Stimulated activated CD8-positive, alpha-beta memory T cell treated with anti-CD3 and anti-CD28 coated beads, Interleukin-4, amount 100 ng/mL, for 1 hour (primary cell): ENCODE data around the gene HEXIM1.
"Not testable (repeated sequence)": the region's sequence is repeated elsewhere in the genome, so short reads cannot be mapped to it uniquely, and the experiment has no call there.

ENCODE experiments used
- DNase-seq, 2 donors: peaks; one replicate each; pipeline ENCODE4 v3.0.0-alpha.2; 2020; ENCODE audit warnings: low read depth in 2 of 2, low spot score in 1 of 2

The HEXIM1 gene

DNA sequence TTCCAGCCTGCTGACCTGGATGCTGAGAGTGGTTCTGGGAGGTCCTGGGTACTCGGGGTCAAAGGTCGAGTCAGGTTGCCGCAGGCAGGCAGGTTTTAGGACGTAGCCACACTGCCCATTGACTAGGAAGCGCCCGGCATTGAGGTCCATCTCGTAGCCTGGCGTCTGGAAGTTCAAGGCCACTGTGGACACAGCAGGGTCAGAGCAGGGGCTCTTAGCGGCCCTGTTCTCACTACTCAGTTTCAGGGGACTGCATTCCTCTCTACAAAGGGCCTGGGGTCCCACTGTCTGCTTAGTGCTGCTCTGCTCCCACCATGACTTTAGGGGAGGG, 34.9 kb upstream of the HEXIM1 start:
- no peak for DNase-seq

DNA sequence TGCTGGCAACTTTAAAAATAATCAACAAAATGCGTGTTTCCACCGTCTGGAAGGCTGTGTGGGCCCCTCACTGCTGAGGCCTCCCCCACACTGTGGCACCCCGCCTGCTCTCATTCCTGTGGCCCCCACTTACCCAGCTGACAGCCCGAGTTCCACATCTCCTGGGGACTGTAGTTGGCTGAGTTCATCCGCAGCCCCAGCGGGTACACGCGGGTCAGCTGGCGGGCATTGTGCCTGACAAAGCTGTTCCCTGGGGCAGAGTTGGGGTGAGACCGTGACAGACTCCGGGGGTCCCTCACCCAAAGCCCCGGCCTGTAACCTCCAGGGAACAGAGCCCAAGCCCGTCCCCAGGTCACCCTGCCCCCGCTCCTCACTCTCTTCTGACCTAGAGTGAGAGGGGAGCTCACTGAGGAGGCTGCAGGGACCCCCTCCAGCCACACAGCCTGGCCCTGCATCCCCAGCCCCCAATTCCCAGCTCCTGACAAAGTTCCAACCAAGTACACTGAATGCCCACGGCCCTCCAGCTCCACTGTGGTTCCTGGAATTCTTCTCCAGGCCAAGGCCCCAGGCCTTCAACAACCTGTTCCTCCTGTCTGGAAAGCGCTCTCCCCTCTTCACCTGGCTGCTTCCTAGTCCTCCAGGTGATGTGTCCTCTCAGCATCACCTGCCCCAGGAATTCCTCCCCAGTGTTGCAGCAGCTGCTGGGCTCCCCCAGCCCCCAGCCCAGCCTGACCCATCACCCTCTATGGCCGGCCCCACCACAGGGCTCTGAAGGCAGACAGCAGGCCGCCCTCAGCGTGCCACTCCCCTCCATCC, 34.0 kb upstream of the HEXIM1 start:
- DNase-seq: no peak

GRCh38 chr17:45115015-45115625, 33.2 kb upstream of the HEXIM1 start:
- no peak for DNase-seq

GRCh38 chr17:45115871-45116270, 32.4 kb upstream of the HEXIM1 start:
- DNase-seq: no peak

- no peak for DNase-seq
Measured at GRCh38 chr17:45116434-45117016, 31.8 kb upstream of the HEXIM1 start.

DNA sequence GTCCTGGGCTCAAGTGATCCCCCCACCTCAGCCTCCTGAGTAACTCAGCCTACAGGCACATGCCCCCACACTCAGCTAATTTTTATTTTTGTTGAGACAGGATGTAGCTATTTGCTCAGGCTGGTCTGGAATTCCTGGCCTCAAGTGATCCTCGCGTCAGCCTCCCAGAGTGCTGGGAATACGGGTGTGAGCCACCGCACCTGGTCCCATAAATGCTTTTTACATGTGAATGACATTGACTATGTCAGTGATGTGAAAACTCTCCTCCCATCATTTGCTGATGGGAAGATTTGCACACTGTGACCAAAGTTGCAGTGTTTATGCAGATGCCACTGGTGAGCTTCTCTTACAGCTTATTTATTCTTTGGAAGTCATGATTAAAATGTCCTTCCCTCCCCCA, 30.9 kb upstream of the HEXIM1 start:
- DNase-seq: no peak

DNA sequence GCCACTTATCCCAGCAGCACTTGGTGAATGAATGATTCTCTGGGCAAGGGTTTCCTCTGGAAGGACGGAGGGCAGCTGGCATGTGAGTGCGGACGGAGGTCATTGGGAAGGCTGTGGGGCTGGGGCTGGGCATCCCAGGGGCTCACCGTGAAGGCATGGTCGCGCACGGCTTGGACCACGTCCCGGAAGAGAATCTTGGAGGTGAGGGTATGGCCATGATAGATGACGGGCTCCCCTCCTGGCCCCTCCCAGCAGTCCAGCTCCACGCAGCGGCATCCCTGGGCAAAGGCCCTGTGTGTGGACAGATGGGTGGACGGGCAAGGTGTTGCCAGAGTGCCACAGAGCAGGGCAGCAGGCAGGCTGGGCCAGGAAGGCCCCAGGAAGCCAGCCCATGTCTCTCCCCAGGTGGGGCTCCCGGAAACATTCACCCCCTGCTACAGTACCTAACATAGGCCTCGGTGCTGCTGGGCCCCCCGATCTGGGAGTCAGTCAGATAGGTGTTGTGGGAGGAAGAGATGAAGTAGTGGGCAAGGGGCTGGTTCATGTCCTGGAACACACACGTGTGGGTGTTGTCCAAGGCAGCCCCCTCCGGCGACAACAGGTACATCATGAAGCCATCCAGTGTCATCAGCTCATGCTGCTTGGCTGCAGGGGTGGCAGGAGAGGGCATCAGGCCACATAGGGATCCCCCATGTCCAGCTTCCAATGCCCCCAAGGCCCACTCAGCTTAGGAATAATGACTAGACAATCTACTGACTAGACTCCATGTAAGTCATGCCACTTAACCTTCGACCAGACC, 30.2 kb upstream of the HEXIM1 start:
- DNase-seq: no peak

- DNase-seq: no peak
Measured at GRCh38 chr17:45118691-45119090, 29.6 kb upstream of the HEXIM1 start.

DNA sequence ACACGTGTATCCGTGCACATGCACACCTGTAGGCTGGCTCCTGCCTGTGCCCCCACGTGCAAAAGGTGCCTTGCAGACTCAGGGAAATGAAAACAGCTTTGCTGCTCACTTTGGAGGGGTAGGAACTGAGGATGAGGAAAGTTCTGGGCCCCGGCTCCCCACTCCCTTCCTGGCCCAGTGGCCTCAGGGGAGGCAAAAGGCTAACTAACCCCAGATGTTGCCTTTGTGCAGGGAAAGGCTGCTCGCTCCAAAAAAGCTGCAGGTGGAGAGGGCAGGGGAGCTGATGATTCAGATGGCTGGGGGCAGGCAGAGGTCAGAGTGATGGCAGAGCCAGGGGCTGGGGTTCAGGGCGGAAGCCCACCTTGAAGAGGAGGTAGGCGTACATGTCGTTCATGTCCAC, 28.3 kb upstream of the HEXIM1 start:
- DNase-seq: no peak

GRCh38 chr17:45120558-45120957, 27.7 kb upstream of the HEXIM1 start:
- DNase-seq: no peak

DNA sequence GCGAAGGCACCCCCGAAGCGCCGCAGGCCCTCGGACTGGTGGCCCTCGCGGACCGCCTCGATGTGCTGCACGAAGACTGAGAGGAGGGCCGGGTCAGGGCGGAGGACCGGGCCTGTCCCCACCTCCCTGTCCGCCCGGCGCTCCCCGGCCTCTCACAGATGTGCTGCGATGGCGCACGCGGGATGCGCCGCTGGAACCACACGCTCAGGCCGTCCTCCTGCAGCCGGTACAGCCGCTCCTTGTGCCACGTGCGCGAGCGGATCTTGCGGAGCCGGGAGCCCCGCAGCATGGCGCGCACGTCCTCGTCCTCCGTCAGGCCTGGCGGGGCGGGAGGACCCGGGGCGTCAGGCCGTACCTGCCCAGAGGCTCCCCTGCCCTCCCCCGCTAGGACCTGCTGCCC, 27.2 kb upstream of the HEXIM1 start:
- no peak for DNase-seq

DNA sequence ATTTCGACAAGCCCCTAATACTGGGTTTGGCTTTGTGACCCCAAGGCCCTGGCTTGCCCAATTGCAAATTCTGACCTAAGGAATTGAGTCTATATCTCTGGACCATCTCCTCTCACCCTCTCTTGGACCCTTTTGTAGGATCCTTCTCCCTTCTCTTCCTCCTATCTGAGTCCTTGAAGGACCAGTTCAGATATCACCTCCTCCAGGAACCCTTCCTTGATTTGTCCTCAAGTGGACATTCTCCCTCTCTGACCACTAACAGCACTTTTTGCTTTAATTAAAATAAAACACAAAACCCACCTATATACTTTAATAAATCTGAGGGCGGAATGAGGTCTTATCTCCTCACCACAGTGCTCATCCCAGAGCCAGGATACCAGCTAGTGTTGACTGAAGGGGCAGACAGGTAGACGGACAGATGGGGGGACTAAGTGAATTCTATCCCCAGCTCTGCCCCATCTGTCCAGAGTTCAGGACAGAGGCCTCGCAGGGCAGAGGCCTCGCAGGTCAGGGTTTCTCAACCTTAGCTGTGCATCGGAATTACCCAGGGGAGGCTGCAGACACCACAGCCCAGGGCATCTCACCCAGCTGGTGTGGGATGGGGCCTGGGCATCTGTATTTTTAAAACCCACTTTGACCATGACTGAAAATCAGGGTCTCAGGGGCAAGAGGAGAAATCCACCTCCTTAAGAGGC, 25.1 kb upstream of the HEXIM1 start:
- no peak for DNase-seq

- DNase-seq: no peak
Measured at GRCh38 chr17:45123930-45124796, 24.1 kb upstream of the HEXIM1 start.

GRCh38 chr17:45124797-45125122, 23.5 kb upstream of the HEXIM1 start:
- DNase-seq: not testable (repeated sequence)

DNA sequence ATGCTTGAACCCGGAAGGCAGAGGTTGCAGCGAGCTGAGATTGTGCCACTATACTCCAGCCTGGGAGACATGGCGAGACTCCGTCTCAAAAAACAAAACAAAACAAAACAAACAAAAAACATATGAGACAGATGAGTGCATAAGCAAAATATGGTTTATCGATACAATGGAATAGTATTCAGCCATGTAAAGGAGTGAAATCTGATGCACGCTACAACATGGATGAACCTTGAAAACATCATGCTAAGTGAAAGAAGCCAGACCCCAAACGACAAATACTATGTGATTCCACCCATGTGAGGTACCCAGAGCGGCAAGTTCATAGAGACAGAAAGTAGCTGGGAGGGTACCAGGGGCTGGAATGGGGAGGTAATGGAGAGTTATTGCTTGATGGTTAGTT, 22.8 kb upstream of the HEXIM1 start:
- DNase-seq: no peak

GRCh38 chr17:45127207-45127547, 21.1 kb upstream of the HEXIM1 start:
- DNase-seq: no peak

DNA sequence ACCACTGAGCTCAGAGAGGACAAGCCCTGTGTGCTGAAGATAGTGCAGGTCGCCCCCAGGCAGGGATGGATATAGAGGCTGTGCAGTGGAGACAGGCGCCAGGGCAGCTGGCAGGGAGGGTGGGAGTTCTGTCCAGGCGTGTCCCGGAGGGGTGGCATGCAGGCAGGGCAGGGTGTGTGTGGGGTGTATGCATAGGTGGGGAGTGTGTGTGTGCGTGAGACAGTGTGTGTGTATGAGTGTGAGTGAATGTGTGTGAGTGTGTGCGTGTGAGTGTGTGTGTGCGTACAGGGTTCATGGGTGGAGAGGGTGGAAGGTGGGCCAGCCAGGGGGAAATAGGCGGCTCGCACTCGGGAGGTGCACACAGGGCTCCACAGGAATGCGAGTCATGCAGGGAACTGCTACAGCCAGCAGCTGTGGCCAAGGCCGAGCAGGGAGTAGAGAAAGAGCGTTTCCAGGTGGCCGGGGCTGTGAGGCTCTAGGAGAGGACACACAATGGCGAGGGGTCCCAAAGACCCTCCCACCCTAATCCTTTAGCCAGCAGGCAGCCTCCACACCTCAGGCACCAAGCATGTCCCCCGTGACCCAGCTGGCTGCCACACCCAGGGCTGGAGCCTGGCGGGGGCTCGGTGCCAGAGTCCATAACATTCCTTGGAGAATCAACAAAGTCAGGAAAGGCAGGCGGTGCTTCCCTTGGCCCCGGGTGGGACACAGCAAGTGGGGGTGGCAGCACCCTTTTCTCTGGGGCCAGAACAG, 20.6 kb upstream of the HEXIM1 start:
- DNase-seq: no peak

DNA sequence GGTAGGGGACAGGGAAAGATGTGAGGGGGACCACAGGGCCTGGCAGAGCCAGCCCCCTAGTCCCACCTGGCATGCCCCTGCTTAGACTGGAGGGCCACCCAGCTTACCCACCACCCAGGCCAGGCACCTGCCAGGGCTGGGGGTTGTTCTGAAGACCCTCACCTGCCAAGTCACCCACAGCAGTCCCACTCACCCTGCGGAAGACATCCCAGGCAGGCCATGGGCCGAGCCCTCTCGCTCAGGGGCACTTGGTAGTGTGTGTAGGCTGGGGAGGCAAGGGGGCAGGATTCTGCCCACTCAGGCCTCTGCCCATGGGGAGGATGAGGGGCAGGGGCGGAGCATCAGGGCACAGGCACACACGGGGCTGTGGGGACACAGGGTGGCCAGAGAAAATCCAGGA, 19.9 kb upstream of the HEXIM1 start:
- DNase-seq: no peak

- DNase-seq: no peak
Measured at GRCh38 chr17:45128989-45129388, 19.3 kb upstream of the HEXIM1 start.

DNA sequence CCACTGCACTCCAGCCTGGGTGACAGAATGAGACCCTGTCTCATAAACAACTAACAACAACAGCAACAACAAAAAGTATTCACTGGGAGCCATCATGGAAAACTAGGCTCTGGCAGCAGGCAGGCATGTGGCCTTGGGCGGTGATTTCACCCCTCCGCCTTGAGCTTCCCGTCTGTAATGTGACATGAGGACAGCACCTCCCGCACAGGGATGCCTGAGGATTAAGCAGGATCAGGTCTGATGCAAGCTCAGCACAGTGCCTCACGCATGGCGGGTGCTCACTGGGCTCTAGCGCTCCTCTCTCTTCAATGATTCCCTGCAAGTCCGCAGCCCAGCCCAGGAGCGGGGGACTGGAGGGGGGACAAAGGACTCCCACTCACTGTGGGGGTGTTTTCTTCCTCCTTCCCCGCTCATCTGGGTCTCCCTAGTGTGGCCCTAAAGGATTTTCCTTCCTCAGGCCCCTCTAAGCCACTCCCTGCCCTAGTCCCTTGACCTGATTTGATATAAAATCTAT, 18.8 kb upstream of the HEXIM1 start:
- no peak for DNase-seq
